ENCODE results near the gene ALAS2. TPM values are rescaled to one million over a fixed set of nuclear protein-coding genes. Genes with fewer than 3 reads are reported as not detected.

Gene ALAS2
- total and polyA plus RNA-seq, 2 donors (not counting 1 experiment from before 2014, with no cell fraction given), result not detected

- no peak overlapping the region for H2AFZ ChIP-seq (ENCODE audit: low read length)
- H3K36me3 ChIP-seq (ENCODE audit: control insufficient read depth, insufficient read depth, low read length), result no peaks in the 10 kb centered on the region
- H3K9ac ChIP-seq (ENCODE audit: insufficient read depth, low read length), result no peak overlapping the region
- no peak overlapping the region for H3K27ac ChIP-seq (ENCODE audit: insufficient read depth, low read length)
- H3K4me3 ChIP-seq (replicated peaks in 1 of 4; ENCODE audit: control extremely low read depth in 1 of 4, insufficient read depth in 1 of 4, low read depth in 3 of 4, low read length in 4 of 4), result no peak overlapping the region
- no peaks in the 10 kb centered on the region for H4K20me1 ChIP-seq (ENCODE audit: control insufficient read depth, extremely low read depth, insufficient read depth, low read length)
- TF ChIP-seq EZH2 (IDR thresholded peaks at IDR 0.05; ENCODE audit: low read length, missing control alignments), result no peak
- TF ChIP-seq CTCF (conservative IDR thresholded peaks at IDR 0.05 in 1 of 2, IDR thresholded peaks at IDR 0.05 in 1 of 2; ENCODE audit: low read depth in 1 of 2, low read length in 2 of 2), result no peak
- H3K4me1 ChIP-seq (ENCODE audit: control insufficient read depth, extremely low read depth, insufficient read depth, low read length), result no peaks in the 10 kb centered on the region
- no peak overlapping the region for H3K4me2 ChIP-seq (ENCODE audit: extremely low read depth, insufficient read depth, low read length)
- peak; percentile 0 to 21 for DNase-seq (ENCODE audit: low read depth in 2 of 2)
- H3K79me2 ChIP-seq (ENCODE audit: control insufficient read depth, insufficient read depth, low read length), result no peaks in the 10 kb centered on the region
- no peaks in the 10 kb centered on the region for H3K9me3 ChIP-seq (ENCODE audit: control insufficient read depth, insufficient read depth, low read depth, low read length)
- H3K27me3 ChIP-seq (ENCODE audit: control insufficient read depth, insufficient read depth, low read length), result no peaks in the 10 kb centered on the region
These were observed 8.7 kb upstream of the ALAS2 start for GRCh38 chrX:55039471-55039870.

- Histone ChIP-seq H4K20me1 (ENCODE audit: control insufficient read depth, extremely low read depth, insufficient read depth, low read length) (no peaks in the 10 kb centered on the region), H3K4me1 (ENCODE audit: control insufficient read depth, extremely low read depth, insufficient read depth, low read length) (no peaks in the 10 kb centered on the region), H3K27me3 (ENCODE audit: control insufficient read depth, insufficient read depth, low read length) (no peaks in the 10 kb centered on the region), H3K9ac (ENCODE audit: insufficient read depth, low read length) (no peak overlapping the region), H3K79me2 (ENCODE audit: control insufficient read depth, insufficient read depth, low read length) (no peaks in the 10 kb centered on the region), H3K4me3 (replicated peaks in 1 of 4; ENCODE audit: control extremely low read depth in 1 of 4, insufficient read depth in 1 of 4, low read depth in 3 of 4, low read length in 4 of 4) (no peak overlapping the region), H3K9me3 (ENCODE audit: control insufficient read depth, insufficient read depth, low read depth, low read length) (no peaks in the 10 kb centered on the region), H3K27ac (ENCODE audit: insufficient read depth, low read length) (no peak overlapping the region), H3K36me3 (ENCODE audit: control insufficient read depth, insufficient read depth, low read length) (no peaks in the 10 kb centered on the region), H3K4me2 (ENCODE audit: extremely low read depth, insufficient read depth, low read length) (no peak overlapping the region), H2AFZ (ENCODE audit: low read length) (no peak overlapping the region)
- peak in 1 of 2 donors; percentile 2 for DNase-seq (ENCODE audit: low read depth in 2 of 2)
- TF ChIP-seq CTCF (conservative IDR thresholded peaks at IDR 0.05 in 1 of 2, IDR thresholded peaks at IDR 0.05 in 1 of 2; ENCODE audit: low read depth in 1 of 2, low read length in 2 of 2), result no peak
- no peak for TF ChIP-seq EZH2 (IDR thresholded peaks at IDR 0.05; ENCODE audit: low read length, missing control alignments)
These were observed 2.7 kb upstream of the ALAS2 start for GRCh38 chrX:55033429-55033828.

- Histone ChIP-seq H3K4me2 (ENCODE audit: extremely low read depth, insufficient read depth, low read length) (no peak overlapping the region), H3K36me3 (ENCODE audit: control insufficient read depth, insufficient read depth, low read length) (no peaks in the 10 kb centered on the region), H3K9ac (ENCODE audit: insufficient read depth, low read length) (no peak overlapping the region), H4K20me1 (ENCODE audit: control insufficient read depth, extremely low read depth, insufficient read depth, low read length) (no peaks in the 10 kb centered on the region), H2AFZ (ENCODE audit: low read length) (no peak overlapping the region), H3K79me2 (ENCODE audit: control insufficient read depth, insufficient read depth, low read length) (no peaks in the 10 kb centered on the region), H3K4me1 (ENCODE audit: control insufficient read depth, extremely low read depth, insufficient read depth, low read length) (no peaks in the 10 kb centered on the region), H3K4me3 (replicated peaks in 1 of 4; ENCODE audit: control extremely low read depth in 1 of 4, insufficient read depth in 1 of 4, low read depth in 3 of 4, low read length in 4 of 4) (no peak overlapping the region), H3K27ac (ENCODE audit: insufficient read depth, low read length) (no peak overlapping the region), H3K27me3 (ENCODE audit: control insufficient read depth, insufficient read depth, low read length) (no peaks in the 10 kb centered on the region), H3K9me3 (ENCODE audit: control insufficient read depth, insufficient read depth, low read depth, low read length) (no peaks in the 10 kb centered on the region)
- TF ChIP-seq CTCF (conservative IDR thresholded peaks at IDR 0.05 in 1 of 2, IDR thresholded peaks at IDR 0.05 in 1 of 2; ENCODE audit: low read depth in 1 of 2, low read length in 2 of 2), result no peak
- no peak for TF ChIP-seq EZH2 (IDR thresholded peaks at IDR 0.05; ENCODE audit: low read length, missing control alignments)
- DNase-seq (ENCODE audit: low read depth in 2 of 2), result no peak
These were observed 1.5 kb downstream of the ALAS2 start for GRCh38 chrX:55029291-55029690.

Data from fibroblast of lung (primary cell).